ENCODE data around the gene KPNA6. TPM values are rescaled to one million over a fixed set of nuclear protein-coding genes. Genes with fewer than 3 reads are reported as not detected.

Gene KPNA6
- total and polyA plus RNA-seq, 2 of the 13 experiments (the other 11 are each of a cell fraction or from before 2014, with no cell fraction given): 22.0 to 47.5 TPM

- no peak overlapping the region for H2AFZ ChIP-seq (ENCODE audit: low read length)
- TF ChIP-seq NAIF1 (CRISPR knock-in tag; IDR thresholded peaks at IDR 0.05; ENCODE audit: borderline replicate concordance): no peak
- TF ChIP-seq NR2C2 (CRISPR knock-in tag; IDR thresholded peaks at IDR 0.05; ENCODE audit: borderline replicate concordance): no peak
- TF ChIP-seq ZNF577 (CRISPR knock-in tag; IDR thresholded peaks at IDR 0.05; ENCODE audit: borderline replicate concordance, low read depth): no peak
- TF ChIP-seq SP140L (CRISPR knock-in tag; IDR thresholded peaks at IDR 0.05; ENCODE audit: borderline replicate concordance): no peak
- TF ChIP-seq ZNF558 (CRISPR knock-in tag; IDR thresholded peaks at IDR 0.05; ENCODE audit: borderline replicate concordance): no peak
- TF ChIP-seq FOXP1 (IDR thresholded peaks at IDR 0.05): no peak
- no peak for TF ChIP-seq FOXP1 (CRISPR knock-in tag; IDR thresholded peaks at IDR 0.05)
- no peak for TF ChIP-seq LCORL (IDR thresholded peaks at IDR 0.05)
- TF ChIP-seq LCORL (CRISPR knock-in tag; IDR thresholded peaks at IDR 0.05): no peak
- TF ChIP-seq, protein P1, sequence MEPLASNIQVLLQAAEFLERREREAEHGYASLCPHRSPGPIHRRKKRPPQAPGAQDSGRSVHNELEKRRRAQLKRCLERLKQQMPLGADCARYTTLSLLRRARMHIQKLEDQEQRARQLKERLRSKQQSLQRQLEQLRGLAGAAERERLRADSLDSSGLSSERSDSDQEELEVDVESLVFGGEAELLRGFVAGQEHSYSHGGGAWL (CRISPR knock-in tag; IDR thresholded peaks at IDR 0.05): no peak
- no peak for TF ChIP-seq MNT (IDR thresholded peaks at IDR 0.05)
- TF ChIP-seq, protein P2, sequence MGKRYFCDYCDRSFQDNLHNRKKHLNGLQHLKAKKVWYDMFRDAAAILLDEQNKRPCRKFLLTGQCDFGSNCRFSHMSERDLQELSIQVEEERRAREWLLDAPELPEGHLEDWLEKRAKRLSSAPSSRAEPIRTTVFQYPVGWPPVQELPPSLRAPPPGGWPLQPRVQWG (CRISPR knock-in tag; IDR thresholded peaks at IDR 0.05; ENCODE audit: borderline replicate concordance, low read depth): no peak
- TF ChIP-seq ZBTB49 (CRISPR knock-in tag; IDR thresholded peaks at IDR 0.05; ENCODE audit: borderline replicate concordance): no peak
- TF ChIP-seq ZNF782 (CRISPR knock-in tag; IDR thresholded peaks at IDR 0.05; ENCODE audit: borderline replicate concordance): no peak
- no peak for TF ChIP-seq GATA4 (IDR thresholded peaks at IDR 0.05; ENCODE audit: borderline replicate concordance, low read depth)
- no peak for TF ChIP-seq HNRNPLL (IDR thresholded peaks at IDR 0.05; ENCODE audit: low read depth, low read length, poor library complexity, severe bottlenecking)
- TF ChIP-seq MYC (CRISPR knock-in tag; IDR thresholded peaks at IDR 0.05; ENCODE audit: borderline replicate concordance): no peak
- TF ChIP-seq FOSL2 (CRISPR knock-in tag; IDR thresholded peaks at IDR 0.05): no peak
- TF ChIP-seq MED8 (CRISPR knock-in tag; IDR thresholded peaks at IDR 0.05; ENCODE audit: insufficient replicate concordance): no peak
- no peak for TF ChIP-seq MIER2 (CRISPR knock-in tag; IDR thresholded peaks at IDR 0.05)
- no peak for FAIRE-seq
- ChIA-PET CTCF (ENCODE audit: low intra/inter-chr PET ratio, low total read pairs) (no interaction called here), POLR2A (no interaction called here)
- H3K4me3 ChIP-seq (replicated peaks in 1 of 3; ENCODE audit: insufficient read depth in 1 of 3, low read depth in 2 of 3, low read length in 3 of 3): no peak overlapping the region
- no peaks in the 10 kb centered on the region for H3K27me3 ChIP-seq (ENCODE audit: control insufficient read depth in 1 of 2, insufficient read depth in 2 of 2, low read length in 2 of 2)
- peaks cover 7% of the 10 kb centered on the region; the same call in 1 of the 2 replicates for H4K20me1 ChIP-seq (ENCODE audit: insufficient read depth, low read length)
- H3K4me1 ChIP-seq (ENCODE audit: insufficient read depth, low read length): peaks cover 20% of the 10 kb centered on the region
- no TSS peak for BruUV-seq (replicated peaks)
- WGBS (ENCODE audit: low lambda C conversion rate): 94% methylated on average over 4 of the region's 4 CpGs
- in situ Hi-C loops (cut with HindIII; ENCODE audit: extremely low pct_ligation_motif_present, low pct_unique_long_range_greater_than_20kb): no loop called here
- H3K9ac ChIP-seq (ENCODE audit: insufficient read depth, low read depth, low read length): no peak overlapping the region
- no peak overlapping the region for H3K27ac ChIP-seq (ENCODE audit: extremely low read length, insufficient read depth, low read length)
- no peak overlapping the region for H3K4me2 ChIP-seq (ENCODE audit: low read depth, low read length)
- no peak for ATAC-seq
- intact Hi-C loops (cut with micrococcal nuclease; ENCODE audit: unreplicated experiment): no loop called here
- peaks cover 82% of the 10 kb centered on the region for H3K79me2 ChIP-seq (ENCODE audit: insufficient read depth, low read length)
- H3K36me3 ChIP-seq (replicated peaks in 1 of 2; ENCODE audit: control insufficient read depth in 1 of 2, insufficient read depth in 2 of 2, low read length in 2 of 2): peaks cover 4 to 5% of the 10 kb centered on the region in 2 experiments; a peak in 3 of 5 replicates
- no peak for DNase-seq (ENCODE audit: low spot score)
- H3K9me3 ChIP-seq (ENCODE audit: low read length): no peaks in the 10 kb centered on the region
These were observed 19.7 kb downstream of the KPNA6 start for GRCh38 chr1:32127409-32128198.
